SU-DHL-6 (cell line): ENCODE data around the gene VPS13A.

Experiments used
- H2AFZ ChIP-seq: fragments of 200-600 bp; sonication (generic); 2 replicates; pipeline ENCODE4 v1.6.1; 2014; ENCODE audit warnings: low read depth, mild to moderate bottlenecking, moderate library complexity, mixed read lengths, antibody characterized with exemption, low read length; ENCODE audit not compliant: severe bottlenecking
- H3F3A ChIP-seq: fragments of 200-600 bp; shearing (Covaris generic); 2 replicates; pipeline ENCODE4 v1.6.0; 2016; ENCODE audit warnings: antibody characterized with exemption, mild to moderate bottlenecking; ENCODE audit not compliant: insufficient read depth
- H3K27ac ChIP-seq: fragments of 200-600 bp; sonication (generic); 2 replicates; pipeline ENCODE4 v1.5.1; 2016; ENCODE audit warnings: low read depth, mild to moderate bottlenecking, low read length, moderate library complexity, mixed read lengths
- H3K27me3 ChIP-seq: fragments of 200-600 bp; sonication (generic), shearing (Covaris generic); 2 replicates; pipeline ENCODE4 v1.6.0; 2014; ENCODE audit warnings: mild to moderate bottlenecking, low read length
- H3K36me3 ChIP-seq: fragments of 200-600 bp; sonication (generic); 2 replicates; pipeline ENCODE4 v1.6.1; 2014; ENCODE audit warnings: mild to moderate bottlenecking, low read length, mixed read lengths
- H3K4me2 ChIP-seq: fragments of 300-600, 200-600 bp; shearing (Covaris generic), sonication (generic); 2 replicates; pipeline ENCODE4 v1.6.0; 2014; ENCODE audit warnings: low read length, low read depth, mild to moderate bottlenecking; ENCODE audit not compliant: poor library complexity, severe bottlenecking
- H3K4me3 ChIP-seq: fragments of 200-600 bp; sonication (generic); 2 replicates; pipeline ENCODE4 v1.5.1; 2014; ENCODE audit warnings: antibody characterized with exemption, low read length, mild to moderate bottlenecking, mixed read lengths; ENCODE audit not compliant: insufficient read depth, poor library complexity, severe bottlenecking
- H3K79me2 ChIP-seq: fragments of 200-600 bp; sonication (generic); 2 replicates; pipeline ENCODE4 v1.6.1; 2014; ENCODE audit warnings: mild to moderate bottlenecking, low read length, moderate library complexity; ENCODE audit not compliant: insufficient read depth
- H3K9ac ChIP-seq: fragments of 200-600 bp; sonication (generic); 2 replicates; pipeline ENCODE4 v1.7.0; 2014; ENCODE audit warnings: mild to moderate bottlenecking, low read length
- H3K9me2 ChIP-seq: fragments of 200-600 bp; sonication (generic); replicated peaks from 2 replicates; pipeline ENCODE4 v1.6.1; 2014; ENCODE audit warnings: low read length; ENCODE audit not compliant: insufficient read depth
- H3K9me3 ChIP-seq: fragments of 200-600 bp; sonication (generic); 2 replicates; pipeline ENCODE4 v1.6.1; 2014; ENCODE audit warnings: low read length, mixed read lengths; ENCODE audit not compliant: insufficient read depth
- H4K20me1 ChIP-seq: fragments of 200-600 bp; sonication (generic); 2 replicates; pipeline ENCODE4 v1.6.1; 2014; ENCODE audit warnings: low read depth, mild to moderate bottlenecking, antibody characterized with exemption, low read length, moderate library complexity, mixed read lengths
- CTCF ChIP-seq: fragments of 200-600 bp; sonication (generic); IDR thresholded peaks from one replicate; pipeline ENCODE4 v1.5.1; 2017; ENCODE audit warnings: antibody characterized with exemption, mild to moderate bottlenecking, low read length, moderate library complexity; ENCODE audit not compliant: insufficient read depth, poor library complexity, severe bottlenecking
- EZH2phosphoT487 ChIP-seq: fragments of 200-600 bp; sonication (generic), shearing (Covaris generic); conservative IDR thresholded peaks from 2 replicates; pipeline ENCODE4 v1.6.1; 2018; ENCODE audit warnings: mild to moderate bottlenecking, antibody characterized with exemption, low read length, moderate library complexity, mixed read lengths

VPS13A gene

GRCh38 chr9:77161966-77162365 is 15.4 kb upstream of the VPS13A start:
- Histone ChIP-seq H2AFZ (no peak overlapping the region), H3K4me3 (no peak overlapping the region), H4K20me1 (no peaks in the 10 kb centered on the region), H3K27me3 (no peaks in the 10 kb centered on the region), H3K9ac (no peak overlapping the region), H3K79me2 (no peaks in the 10 kb centered on the region), H3F3A (no peaks in the 10 kb centered on the region), H3K9me2 (no peaks in the 10 kb centered on the region), H3K9me3 (no peaks in the 10 kb centered on the region), H3K27ac (no peak overlapping the region), H3K4me2 (no peak overlapping the region), H3K36me3 (no peaks in the 10 kb centered on the region)
- TF ChIP-seq CTCF (no peak), EZH2phosphoT487 (no peak)

GRCh38 chr9:77162366-77162765 is 15.0 kb upstream of the VPS13A start:
- Histone ChIP-seq H3K36me3 (no peaks in the 10 kb centered on the region), H3F3A (no peaks in the 10 kb centered on the region), H3K9ac (no peak overlapping the region), H3K4me2 (no peak overlapping the region), H3K9me3 (no peaks in the 10 kb centered on the region), H3K79me2 (no peaks in the 10 kb centered on the region), H3K27me3 (no peaks in the 10 kb centered on the region), H3K9me2 (no peaks in the 10 kb centered on the region), H3K27ac (no peak overlapping the region), H3K4me3 (no peak overlapping the region), H4K20me1 (no peaks in the 10 kb centered on the region), H2AFZ (no peak overlapping the region)
- no peak for TF ChIP-seq EZH2phosphoT487
- no peak for TF ChIP-seq CTCF

- no peaks in the 10 kb centered on the region for H4K20me1 ChIP-seq
- H3K79me2 ChIP-seq: no peaks in the 10 kb centered on the region
- H3K9me2 ChIP-seq: no peaks in the 10 kb centered on the region
- H3K4me2 ChIP-seq: no peak overlapping the region
- H3K9ac ChIP-seq: no peak overlapping the region
- no peaks in the 10 kb centered on the region for H3K27me3 ChIP-seq
- H3K27ac ChIP-seq: no peak overlapping the region
- no peak overlapping the region for H2AFZ ChIP-seq
- H3K36me3 ChIP-seq: no peaks in the 10 kb centered on the region
- no peaks in the 10 kb centered on the region for H3F3A ChIP-seq
- no peaks in the 10 kb centered on the region for H3K9me3 ChIP-seq
- H3K4me3 ChIP-seq: no peak overlapping the region
- TF ChIP-seq CTCF (no peak), EZH2phosphoT487 (no peak)
Observed at GRCh38 chr9:77163884-77164283, 13.4 kb upstream of the VPS13A start.

- Histone ChIP-seq H3K36me3 (no peaks in the 10 kb centered on the region), H3K9me3 (no peaks in the 10 kb centered on the region), H3F3A (no peaks in the 10 kb centered on the region), H3K27me3 (no peaks in the 10 kb centered on the region), H3K79me2 (no peaks in the 10 kb centered on the region), H3K27ac (no peak overlapping the region), H3K4me3 (no peak overlapping the region), H3K4me2 (no peak overlapping the region), H4K20me1 (no peaks in the 10 kb centered on the region), H3K9me2 (no peaks in the 10 kb centered on the region), H3K9ac (no peak overlapping the region), H2AFZ (no peak overlapping the region)
- TF ChIP-seq CTCF: no peak
- no peak for TF ChIP-seq EZH2phosphoT487
Observed at GRCh38 chr9:77166193-77166592, 11.1 kb upstream of the VPS13A start.
